ENCODE data around the gene RBMXL3. TPM values are rescaled to one million over a fixed set of nuclear protein-coding genes. Genes with fewer than 3 reads are reported as not detected.

Gene RBMXL3
- total RNA-seq, 1 experiment from 2014 or later = not detected

GRCh38 chrX:115214151-115214550 lies 24.9 kb downstream of the RBMXL3 start:
- no peak overlapping the region for H3K4me3 Mint-ChIP-seq
- no peak overlapping the region for H2BK5ac ChIP-seq (ENCODE audit: insufficient read length, low read length)
- H2AFZ ChIP-seq (ENCODE audit: low read length) = no peak overlapping the region
- H3K9me3 Mint-ChIP-seq = peaks cover 22 to 26% of the 10 kb centered on the region in 2 experiments
- H4K5ac ChIP-seq (ENCODE audit: insufficient read length, low read depth, low read length) = no peak overlapping the region
- peaks cover 2 to 10% of the 10 kb centered on the region in 2 experiments; a peak in 3 of 4 replicates for H3K4me1 Mint-ChIP-seq
- no peak for TF ChIP-seq CTCF (conservative IDR thresholded peaks at IDR 0.05)
- no peaks in the 10 kb centered on the region for H4K20me1 ChIP-seq (ENCODE audit: control insufficient read depth, insufficient read depth, insufficient read length)
- no peak overlapping the region for H3K4ac ChIP-seq (ENCODE audit: low read depth, low read length)
- H2AK5ac ChIP-seq (ENCODE audit: insufficient read length, low read length) = no peak overlapping the region
- DNase-seq = no peak
- H3K4me2 ChIP-seq (ENCODE audit: insufficient read depth, insufficient read length, low read length) = no peak overlapping the region
- no peak overlapping the region for H3K9ac ChIP-seq (ENCODE audit: extremely low read depth, insufficient read length, low read length)
- no peak overlapping the region for H3K56ac ChIP-seq (ENCODE audit: insufficient read length, low read depth, low read length)
- no peak overlapping the region for H2BK15ac ChIP-seq (ENCODE audit: low read depth, low read length)
- H2BK20ac ChIP-seq (ENCODE audit: low read depth, low read length, poor library complexity, severe bottlenecking) = no peak overlapping the region
- H3K18ac ChIP-seq (ENCODE audit: insufficient read length, low read depth, low read length) = no peak overlapping the region
- H3K23ac ChIP-seq (ENCODE audit: insufficient read length, low read depth, low read length) = no peak overlapping the region
- H3K27ac Mint-ChIP-seq = no peak overlapping the region
- H3K79me1 ChIP-seq (ENCODE audit: insufficient read depth, low read depth, low read length, poor library complexity, severe bottlenecking) = peaks cover 2% of the 10 kb centered on the region
- no peaks in the 10 kb centered on the region for H3K9me3 ChIP-seq (ENCODE audit: control insufficient read depth, low read depth, low read length)
- no peaks in the 10 kb centered on the region for H3K23me2 ChIP-seq (ENCODE audit: insufficient read length, low read depth, low read length, poor library complexity, severe bottlenecking)
- H3K36me3 Mint-ChIP-seq (ENCODE audit: insufficient read depth in 1 of 3, low read depth in 3 of 3) = peaks cover 27 to 38% (median 29%) of the 10 kb centered on the region in 3 experiments
- no peak overlapping the region for H3T11ph ChIP-seq (ENCODE audit: low read length)
- WGBS (ENCODE audit: extremely low coverage, insufficient read length, low lambda C conversion rate) = no CpG with 5 or more reads among the region's 1 CpG
- no peaks in the 10 kb centered on the region for H3K27me3 Mint-ChIP-seq (ENCODE audit: low read depth)
- no peak overlapping the region for H4K8ac ChIP-seq (replicated peaks; ENCODE audit: insufficient read length, low read depth, low read length)
- no peak overlapping the region for H2BK12ac ChIP-seq (ENCODE audit: insufficient read length, low read depth, low read length)
- H2BK120ac ChIP-seq (ENCODE audit: low read depth, low read length, poor library complexity, severe bottlenecking) = no peak overlapping the region
- H3K79me2 ChIP-seq (ENCODE audit: insufficient read depth, low read length) = no peaks in the 10 kb centered on the region
- H3K4me1 ChIP-seq (ENCODE audit: insufficient read depth, low read length) = no peaks in the 10 kb centered on the region
- H3K14ac ChIP-seq (ENCODE audit: insufficient read depth, low read length) = no peak overlapping the region
- no peaks in the 10 kb centered on the region for H3K27me3 ChIP-seq (ENCODE audit: insufficient read depth, low read length)
- no peak overlapping the region for H4K91ac ChIP-seq (ENCODE audit: insufficient read length, low read depth, low read length)
- no peak overlapping the region for H3K27ac ChIP-seq (ENCODE audit: insufficient read length, low read depth, low read length)
